SK-N-MC (cell line): ENCODE data around the gene CIDEA.
A peak's percentile ranks its signal among the peaks of the same experiment; 100 is the strongest.

Experiments
- DNase-seq: peaks from one replicate; pipeline ENCODE4 v3.0.0-alpha.2; 2011; ENCODE audit warnings: low read depth, low spot score
- H3K27ac ChIP-seq: fragments of 200-600 bp; sonication (generic); 2 replicates; pipeline ENCODE4 v1.5.1; 2016; ENCODE audit warnings: mixed run types
- H3K36me3 ChIP-seq: fragments of 200-600 bp; sonication (generic); 2 replicates; pipeline ENCODE4 v1.6.1; 2017; ENCODE audit warnings: antibody characterized with exemption, low read length, mixed read lengths; ENCODE audit not compliant: insufficient read depth
- H3K4me3 ChIP-seq: fragments of 200-600 bp; sonication (generic); 2 replicates; pipeline ENCODE4 v1.5.1; 2016
- H3K9ac ChIP-seq: fragments of 200-600 bp; sonication (generic); 2 replicates; pipeline ENCODE4 v1.8.0; 2017; ENCODE audit warnings: mixed run types, mixed read lengths; ENCODE audit not compliant: insufficient read length
- H3K9me3 ChIP-seq: fragments of 200-600 bp; sonication (generic); 2 replicates; pipeline ENCODE4 v1.6.1; 2017; ENCODE audit warnings: low read depth, mild to moderate bottlenecking, antibody characterized with exemption, low read length, moderate library complexity, mixed read lengths
- EZH2 ChIP-seq: fragments of 200-600 bp; sonication (generic); IDR thresholded peaks from one replicate; pipeline ENCODE4 v1.6.1; 2017; ENCODE audit warnings: antibody characterized with exemption
- FOXP2 ChIP-seq: optimal IDR thresholded peaks from 2 replicates; pipeline ENCODE3; 2011; ENCODE audit warnings: mild to moderate bottlenecking, moderate library complexity; ENCODE audit not compliant: insufficient read depth; ENCODE audit errors: extremely low read length, control extremely low read depth
- POLR2AphosphoS5 ChIP-seq: IDR thresholded peaks from 2 replicates; pipeline ENCODE4 v1.6.1; 2012; ENCODE audit warnings: mild to moderate bottlenecking, low read depth, low read length, borderline replicate concordance

CIDEA gene

GRCh38 chr18:12310762-12311161 is 56.6 kb downstream of the CIDEA start:
- Histone ChIP-seq H3K36me3 (peaks cover 53% of the 10 kb centered on the region), H3K4me3 (no peak overlapping the region; the same call in 1 of the 2 replicates), H3K27ac (no peak overlapping the region), H3K9ac (no peak overlapping the region), H3K9me3 (peaks cover 15% of the 10 kb centered on the region)
- DNase-seq = no peak
- no peak for TF ChIP-seq FOXP2
- TF ChIP-seq EZH2 = no peak
- TF ChIP-seq POLR2AphosphoS5 = no peak

DNA sequence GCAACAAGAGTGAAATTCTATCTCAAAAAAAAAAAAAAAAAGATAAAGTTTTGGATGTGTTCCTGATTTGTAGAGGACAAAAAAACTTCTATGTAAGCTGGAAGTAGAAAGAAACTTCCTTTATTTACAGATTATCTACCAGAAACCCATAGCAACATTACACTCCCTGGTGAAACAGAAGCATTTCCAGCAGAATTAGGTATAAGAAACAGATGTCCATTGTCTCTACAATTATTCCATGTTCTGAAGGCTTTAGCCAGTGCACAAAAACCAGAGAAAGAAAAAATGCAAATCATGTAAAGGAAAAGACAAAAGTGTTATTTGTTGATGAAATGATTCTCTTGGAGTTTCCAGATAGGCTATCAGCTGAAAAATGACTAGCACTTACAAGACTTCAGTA is 58.8 kb downstream of the CIDEA start:
- H3K4me3 ChIP-seq = peak overlapping the region; percentile 51
- peaks cover 15% of the 10 kb centered on the region for H3K9me3 ChIP-seq
- TF ChIP-seq FOXP2 (no peak), EZH2 (no peak), POLR2AphosphoS5 (no peak)
- no peak for DNase-seq
- peaks cover 73% of the 10 kb centered on the region for H3K36me3 ChIP-seq
- H3K9ac ChIP-seq = no peak overlapping the region
- H3K27ac ChIP-seq = peak overlapping the region; percentile 67

- Histone ChIP-seq H3K9ac (peak overlapping the region; percentile 35), H3K27ac (peak overlapping the region; percentile 67), H3K4me3 (peak overlapping the region; percentile 51; the same call in 1 of the 2 replicates), H3K9me3 (peaks cover 15% of the 10 kb centered on the region), H3K36me3 (peaks cover 75% of the 10 kb centered on the region)
- no peak for TF ChIP-seq EZH2
- TF ChIP-seq FOXP2 = no peak
- no peak for TF ChIP-seq POLR2AphosphoS5
- no peak for DNase-seq
These were observed 59.5 kb downstream of the CIDEA start for GRCh38 chr18:12313530-12314245.

GRCh38 chr18:12314591-12315305 is 60.6 kb downstream of the CIDEA start:
- peaks cover 15% of the 10 kb centered on the region for H3K9me3 ChIP-seq
- peak overlapping the region; percentile 67 for H3K27ac ChIP-seq
- peak overlapping the region; percentile 51 for H3K4me3 ChIP-seq
- H3K36me3 ChIP-seq = peaks cover 73% of the 10 kb centered on the region
- TF ChIP-seq FOXP2 (no peak), EZH2 (no peak), POLR2AphosphoS5 (no peak)
- H3K9ac ChIP-seq = peak overlapping the region; percentile 24
- DNase-seq = no peak

DNA sequence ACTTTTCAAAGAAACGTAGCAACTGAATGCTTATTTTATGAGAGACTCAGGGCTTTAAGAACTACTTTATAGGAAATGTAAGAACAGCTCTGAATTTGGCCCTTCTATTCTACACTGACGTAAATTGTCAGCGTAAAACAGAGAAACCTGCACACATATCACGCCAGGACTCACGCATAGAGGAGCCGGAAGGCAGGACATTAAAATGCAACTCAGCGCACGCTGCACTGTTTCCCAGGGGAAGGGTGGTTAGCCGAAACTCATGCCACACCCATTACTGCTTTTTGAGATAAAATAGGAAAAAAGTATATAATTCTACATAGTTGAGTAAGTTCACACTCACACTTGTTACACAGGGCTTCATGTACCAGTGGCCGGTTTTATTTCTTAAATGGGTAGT is 61.3 kb downstream of the CIDEA start:
- peaks cover 69% of the 10 kb centered on the region for H3K36me3 ChIP-seq
- peak overlapping the region; percentile 67 for H3K27ac ChIP-seq

GRCh38 chr18:12315911-12316310 is 61.8 kb downstream of the CIDEA start:
- Histone ChIP-seq H3K4me3 (no peak overlapping the region; the same call in 1 of the 2 replicates), H3K27ac (no peak overlapping the region), H3K36me3 (peaks cover 69% of the 10 kb centered on the region), H3K9me3 (peaks cover 11% of the 10 kb centered on the region), H3K9ac (no peak overlapping the region)
- no peak for DNase-seq
- no peak for TF ChIP-seq EZH2

More for the DNA sequence above, 61.3 kb downstream of the CIDEA start:
- TF ChIP-seq POLR2AphosphoS5 = no peak
- TF ChIP-seq FOXP2 = no peak
- no peak for TF ChIP-seq EZH2
- Histone ChIP-seq H3K4me3 (peak overlapping the region; percentile 18), H3K9me3 (peaks cover 15% of the 10 kb centered on the region), H3K9ac (no peak overlapping the region)
- DNase-seq = no peak

DNA sequence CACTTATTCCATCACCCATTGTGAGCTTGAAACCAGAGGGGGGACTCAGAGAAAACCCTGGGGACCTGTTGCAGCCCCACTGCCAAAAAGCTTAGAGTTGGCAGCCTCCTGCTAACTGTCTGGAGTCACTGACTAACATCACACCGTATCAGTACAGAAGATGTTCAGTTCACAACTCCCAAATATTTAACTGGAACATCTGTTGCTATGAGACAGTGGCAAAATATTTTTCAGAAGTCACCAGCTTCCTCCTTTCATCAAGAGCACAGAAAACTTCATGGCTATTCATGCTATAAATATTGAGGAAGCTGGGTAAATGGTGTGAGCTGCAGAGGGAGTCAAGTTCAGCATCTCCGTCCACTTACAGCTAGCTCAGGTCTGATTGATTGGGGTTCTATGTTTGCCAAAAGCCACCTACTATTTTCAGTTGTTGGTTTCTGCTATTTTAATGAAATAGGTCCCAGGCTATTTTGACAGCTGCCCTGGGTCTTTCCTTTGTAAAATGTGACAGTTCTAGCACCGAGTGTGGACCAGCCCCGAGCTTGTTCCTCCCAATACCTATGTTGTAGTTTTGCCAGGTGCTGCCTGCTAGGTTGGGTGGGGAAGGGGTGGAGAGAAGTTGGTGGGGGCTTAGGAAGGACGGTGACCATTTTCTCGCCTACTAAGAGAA is 63.6 kb downstream of the CIDEA start:
- Histone ChIP-seq H3K4me3 (no peak overlapping the region), H3K27ac (0 out of 2 replicates have a peak overlapping the region, but pooled peaks have one; percentile 7), H3K36me3 (peaks cover 68% of the 10 kb centered on the region), H3K9ac (no peak overlapping the region), H3K9me3 (no peaks in the 10 kb centered on the region)
- TF ChIP-seq POLR2AphosphoS5 = 0 out of 2 replicates have a peak, but pooled peaks have one; percentile 10
- no peak for TF ChIP-seq EZH2
- TF ChIP-seq FOXP2 = no peak
- DNase-seq = no peak

GRCh38 chr18:12318334-12318697 is 64.2 kb downstream of the CIDEA start:
- TF ChIP-seq EZH2 = no peak
- TF ChIP-seq POLR2AphosphoS5 = no peak; the same call in 1 of the 2 replicates
- no peak for TF ChIP-seq FOXP2
- no peak overlapping the region for H3K4me3 ChIP-seq
- H3K9me3 ChIP-seq = no peaks in the 10 kb centered on the region
- peaks cover 68% of the 10 kb centered on the region for H3K36me3 ChIP-seq
- H3K9ac ChIP-seq = no peak overlapping the region
- no peak for DNase-seq
- H3K27ac ChIP-seq = 0 out of 2 replicates have a peak overlapping the region, but pooled peaks have one; percentile 7

DNA sequence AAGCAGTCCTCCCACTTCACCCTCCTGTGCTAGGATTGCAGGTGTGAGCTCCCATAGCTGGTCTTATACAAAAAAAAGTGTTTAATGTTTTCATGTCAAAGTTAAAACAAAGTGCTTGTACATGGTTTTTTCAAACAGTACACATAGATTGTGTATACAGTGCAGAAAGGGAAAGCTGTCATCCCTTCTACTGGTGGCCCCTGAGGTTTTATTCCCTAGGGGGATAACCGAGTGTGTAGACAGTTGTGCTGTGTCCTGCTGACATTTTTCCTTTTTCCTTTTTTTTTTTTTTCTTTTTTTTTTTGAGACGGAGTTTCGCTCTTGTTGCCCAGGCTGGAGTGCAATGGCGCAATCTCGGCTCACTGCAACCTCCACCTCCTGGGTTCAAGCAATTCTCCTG is 64.7 kb downstream of the CIDEA start:
- H3K36me3 ChIP-seq = peaks cover 68% of the 10 kb centered on the region
- H3K27ac ChIP-seq = no peak overlapping the region
- no peak overlapping the region for H3K4me3 ChIP-seq
- DNase-seq = no peak
- no peaks in the 10 kb centered on the region for H3K9me3 ChIP-seq
- no peak overlapping the region for H3K9ac ChIP-seq
- TF ChIP-seq EZH2 (no peak), FOXP2 (no peak), POLR2AphosphoS5 (no peak)
